HG03575 (cell line): ENCODE results near the gene SEC22B.
"Not testable (repeated sequence)": the region's sequence is repeated elsewhere in the genome, so short reads cannot be mapped to it uniquely, and the experiment has no call there.

Experiments
- ATAC-seq: cut with Tn5 transposase; IDR thresholded peaks from one replicate; pipeline ENCODE4 v1.9.1; 2021; ENCODE audit not compliant: unreplicated experiment, insufficient number of reproducible peaks, low FRiP score; ENCODE audit errors: extremely low read depth

Gene SEC22B

DNA sequence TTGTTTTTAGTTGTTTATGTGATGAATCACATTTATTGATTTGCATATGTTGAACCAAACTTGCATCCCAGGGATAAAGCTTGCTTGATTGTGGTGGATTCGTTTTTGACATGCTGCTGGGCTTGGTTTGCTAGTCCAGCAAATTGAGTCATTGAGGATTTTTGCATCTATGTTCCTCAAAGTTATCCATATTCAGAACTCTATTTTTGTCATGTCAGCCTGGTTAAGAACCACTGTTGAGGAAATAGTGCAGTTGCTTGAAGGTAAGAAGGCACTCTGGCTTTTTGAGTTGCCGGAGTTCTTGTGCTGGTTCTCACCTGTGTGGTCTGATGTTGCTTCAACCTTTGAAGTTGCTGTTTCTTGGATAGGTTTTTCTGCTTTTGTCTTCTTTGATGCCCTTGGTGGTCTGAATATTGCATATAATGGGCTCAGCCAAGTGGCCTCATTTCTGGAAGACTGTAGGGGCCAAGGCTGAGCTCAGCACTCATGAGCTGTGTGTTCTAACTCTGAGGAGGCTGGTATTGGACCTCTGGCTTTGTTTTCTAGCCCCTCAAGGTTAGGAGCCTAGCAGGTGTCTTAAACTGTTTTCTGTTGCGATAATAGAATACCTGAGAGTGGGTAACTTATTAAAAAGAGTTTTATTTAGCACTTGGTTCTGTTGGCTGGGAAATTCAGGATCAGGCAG is 26.0 kb downstream of the SEC22B start:
- not testable (repeated sequence) for ATAC-seq

DNA sequence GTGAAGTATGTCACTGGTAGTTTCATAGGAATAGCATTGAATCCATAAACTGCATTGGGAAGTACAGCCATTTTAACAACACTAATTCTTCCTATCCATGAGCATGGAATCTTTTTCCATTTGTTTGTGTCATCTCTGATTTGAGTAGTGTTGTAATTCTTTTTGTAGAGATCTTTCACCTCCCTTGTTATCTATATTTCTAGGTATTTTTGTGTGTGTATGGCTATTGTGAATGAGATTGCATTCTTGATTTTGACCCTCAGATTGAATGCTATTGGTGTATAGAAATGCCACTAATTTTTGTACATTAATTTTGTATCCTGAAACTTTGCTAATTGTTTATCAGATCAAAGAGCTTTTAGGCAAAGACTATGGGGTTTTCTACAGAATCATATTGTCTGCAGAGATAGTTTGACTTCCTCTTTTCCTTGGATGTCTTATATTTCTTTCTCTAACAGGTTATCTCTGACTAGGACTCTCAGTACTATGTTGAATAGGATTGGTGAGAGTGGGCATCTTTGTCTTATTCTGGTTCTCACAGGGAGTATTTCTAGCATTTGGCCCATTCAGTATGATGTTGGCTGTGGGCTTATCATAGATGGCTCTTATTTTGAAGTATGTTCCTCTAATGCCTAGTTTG is 26.8 kb downstream of the SEC22B start:
- not testable (repeated sequence) for ATAC-seq

DNA sequence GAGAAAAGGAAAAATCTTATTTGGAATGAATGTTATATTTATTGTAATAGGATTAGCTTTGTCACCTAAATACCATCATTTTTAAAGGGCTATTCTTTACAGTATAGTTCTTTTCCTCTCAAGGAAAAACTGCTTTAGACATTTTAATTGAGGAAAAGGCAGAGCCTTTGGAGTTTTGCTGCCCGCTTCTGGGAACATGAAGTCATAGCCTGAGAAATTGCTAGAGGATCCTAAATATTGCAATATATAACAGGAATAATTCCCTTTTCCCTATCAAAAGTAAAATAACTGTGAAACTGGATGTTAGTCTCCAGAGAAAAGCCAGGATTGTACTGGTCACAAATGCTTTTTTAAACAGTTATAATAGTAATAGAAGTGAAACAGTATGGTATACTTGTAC is 30.5 kb downstream of the SEC22B start:
- ATAC-seq = not testable (repeated sequence)

DNA sequence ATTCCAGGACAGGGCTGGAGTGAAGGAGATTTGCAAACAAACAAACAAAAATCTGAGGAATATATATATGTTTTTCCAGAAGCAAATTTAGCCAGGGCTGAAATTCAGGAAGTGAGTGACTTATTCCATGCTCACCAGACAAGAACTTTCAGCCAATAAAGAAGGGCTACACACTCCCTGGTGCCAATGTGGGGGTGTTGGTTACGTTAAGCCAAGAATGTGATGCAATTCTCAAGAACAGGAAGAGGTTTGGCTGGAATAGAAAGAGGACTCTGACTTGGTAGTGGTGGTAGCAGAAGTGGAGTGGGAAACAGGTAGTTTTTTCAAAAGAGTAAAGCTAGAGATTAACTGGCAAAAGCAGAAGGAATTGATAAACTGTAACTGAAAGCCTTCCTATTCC is 31.7 kb downstream of the SEC22B start:
- ATAC-seq = not testable (repeated sequence)

DNA sequence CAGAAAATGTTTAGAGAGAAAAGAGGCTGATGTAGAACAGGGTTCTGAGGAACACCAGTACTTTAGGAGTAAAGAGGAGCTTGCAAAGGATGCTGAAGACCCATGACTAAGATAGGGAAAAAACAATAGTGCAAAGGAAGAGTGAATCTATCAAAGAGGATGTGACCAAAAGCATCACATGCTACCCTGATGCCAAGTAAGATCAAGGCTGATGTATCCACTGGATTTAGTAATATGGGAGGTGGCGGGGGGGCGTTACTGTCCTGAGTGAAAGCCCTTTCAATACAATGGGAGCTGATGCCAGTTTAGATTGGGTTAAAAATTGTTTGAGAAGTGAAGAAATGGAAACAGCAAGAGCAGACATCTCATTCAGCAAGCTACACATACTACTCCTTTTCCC is 32.2 kb downstream of the SEC22B start:
- not testable (repeated sequence) for ATAC-seq

DNA sequence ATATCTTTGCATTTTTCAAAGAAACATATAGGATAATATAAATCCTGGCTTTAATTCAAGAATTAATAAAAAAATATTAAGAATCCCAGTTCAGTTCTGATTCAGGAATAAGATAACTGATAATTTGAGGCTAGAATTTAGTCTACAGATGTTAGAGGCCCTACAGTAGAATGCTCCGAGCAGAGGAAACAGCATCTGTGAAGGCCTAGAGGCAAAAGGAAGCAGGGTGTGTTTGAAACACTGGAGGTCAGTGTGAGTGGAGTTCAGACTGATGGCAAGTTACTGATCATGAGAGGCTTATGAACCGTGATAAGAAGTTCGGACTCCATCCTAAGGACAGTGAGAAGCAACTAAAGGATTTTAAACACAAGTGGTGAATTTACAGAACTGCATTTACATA is 33.0 kb downstream of the SEC22B start:
- ATAC-seq = not testable (repeated sequence)

DNA sequence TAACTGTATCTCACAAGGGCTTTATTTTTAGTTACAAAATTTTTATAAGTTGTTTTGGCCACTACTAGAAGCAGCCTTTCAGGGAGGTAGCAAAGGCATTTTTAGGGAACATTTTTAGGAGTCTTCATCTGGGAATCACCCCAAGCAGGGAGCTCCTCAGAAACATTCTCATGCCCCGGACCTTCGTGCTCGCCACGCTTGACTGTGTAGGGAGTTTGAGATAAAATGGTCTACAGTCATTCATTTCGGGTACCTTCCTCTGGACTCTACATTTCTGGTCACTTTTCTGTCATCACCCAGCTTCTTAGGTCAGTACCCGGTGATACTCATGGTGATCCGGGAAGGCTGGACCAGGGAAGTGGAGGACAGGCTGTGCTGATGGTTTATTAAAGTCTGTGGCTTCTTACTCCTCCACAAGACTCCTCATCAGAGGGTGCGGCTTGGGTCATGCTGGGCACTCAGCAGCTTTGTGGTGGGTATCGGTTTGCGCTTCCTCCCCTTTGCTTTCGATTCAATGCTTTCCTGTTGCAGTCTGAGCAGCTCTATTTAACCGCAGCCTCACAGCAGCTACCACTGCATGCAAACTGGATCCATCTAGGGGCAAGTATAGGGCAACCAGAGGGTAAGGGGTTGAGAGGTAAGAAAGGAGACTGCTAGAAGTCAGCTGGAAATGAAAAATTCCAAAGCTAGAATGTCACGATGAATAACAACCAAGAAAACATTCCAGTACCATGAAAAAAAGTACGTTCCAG is 33.6 kb downstream of the SEC22B start:
- ATAC-seq = peak; percentile 88

DNA sequence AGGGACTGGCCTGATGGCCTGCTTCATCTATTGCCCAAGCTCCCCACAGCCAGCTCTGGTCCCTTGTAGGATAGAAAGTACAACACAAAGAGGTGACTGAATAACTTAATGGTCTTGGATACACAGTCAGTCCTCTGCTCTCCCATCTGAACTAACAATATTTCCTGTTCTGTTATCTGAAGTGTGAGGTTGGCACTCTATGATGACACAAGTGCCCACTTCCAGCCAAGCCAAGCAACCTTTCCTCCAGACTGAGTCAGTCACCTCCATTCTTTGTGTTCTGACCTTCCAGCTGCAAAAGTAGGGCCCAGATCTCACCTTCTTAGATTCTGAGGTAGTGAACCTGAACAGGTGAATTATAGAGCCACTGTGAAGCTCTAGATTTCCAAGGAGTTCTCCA is 34.5 kb downstream of the SEC22B start:
- not testable (repeated sequence) for ATAC-seq

DNA sequence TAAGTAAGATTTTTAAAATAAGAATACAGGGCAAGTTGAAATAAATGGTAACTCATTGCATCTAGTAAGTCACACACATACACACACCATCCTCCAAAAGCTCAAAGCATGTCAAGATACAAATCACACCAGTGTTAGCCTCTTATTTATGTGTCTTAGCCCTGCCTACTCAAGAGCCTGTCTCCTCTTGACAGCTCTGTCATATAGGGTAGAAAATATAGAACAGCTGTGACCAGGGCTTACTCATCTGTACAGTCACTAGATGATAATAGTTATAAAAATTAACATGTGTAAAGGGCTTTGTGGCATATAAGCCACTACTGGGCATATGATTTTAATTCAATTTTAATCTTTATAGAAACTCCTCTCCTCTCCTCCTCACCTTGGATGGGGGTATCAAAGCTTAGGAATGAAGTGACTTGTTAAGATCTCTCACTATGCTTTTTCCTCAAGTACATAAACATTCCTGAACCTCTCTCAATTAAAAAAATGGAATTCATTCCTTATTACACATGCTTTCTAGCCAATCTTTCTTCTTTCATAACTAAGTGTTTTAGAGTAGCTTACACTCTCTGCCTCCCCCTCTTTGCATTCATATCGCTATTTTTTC is 35.6 kb downstream of the SEC22B start:
- not testable (repeated sequence) for ATAC-seq

DNA sequence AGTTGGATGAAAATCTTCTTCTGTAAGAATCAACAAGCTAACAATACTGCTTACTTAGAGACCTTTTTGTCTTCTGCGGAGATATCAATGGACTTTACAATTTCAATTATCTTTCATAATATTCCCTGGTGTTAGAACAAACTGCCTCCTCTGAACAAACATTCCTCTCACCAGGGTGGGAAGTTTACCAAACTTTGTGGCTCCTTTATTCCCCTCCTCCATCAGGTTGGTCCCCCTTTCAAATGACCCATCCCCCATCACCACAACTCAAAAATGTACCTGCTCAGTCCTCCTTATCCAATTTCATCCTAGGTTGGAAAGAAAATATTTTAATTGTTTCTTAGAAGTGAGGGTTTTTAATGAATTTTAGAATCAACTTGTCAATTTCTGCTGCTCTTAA is 40.2 kb downstream of the SEC22B start:
- not testable (repeated sequence) for ATAC-seq

DNA sequence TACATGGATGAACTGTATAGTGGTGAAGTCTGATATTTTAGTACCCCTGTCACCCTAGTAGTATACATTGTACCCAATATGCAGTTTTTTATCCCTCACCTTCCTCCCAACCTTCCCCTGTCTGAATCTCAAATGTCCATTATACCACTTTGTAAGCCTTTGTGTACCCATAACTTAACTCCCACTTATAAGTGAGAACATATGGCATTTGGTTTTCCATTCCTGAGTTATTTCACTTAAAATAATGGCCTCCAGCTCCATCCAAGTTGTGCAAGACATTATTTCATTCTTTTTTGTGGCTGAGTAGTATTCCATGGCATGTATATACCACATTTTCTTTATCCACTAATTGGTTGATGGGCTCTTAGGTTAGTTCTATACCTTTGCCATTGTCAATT is 42.4 kb downstream of the SEC22B start:
- not testable (repeated sequence) for ATAC-seq

DNA sequence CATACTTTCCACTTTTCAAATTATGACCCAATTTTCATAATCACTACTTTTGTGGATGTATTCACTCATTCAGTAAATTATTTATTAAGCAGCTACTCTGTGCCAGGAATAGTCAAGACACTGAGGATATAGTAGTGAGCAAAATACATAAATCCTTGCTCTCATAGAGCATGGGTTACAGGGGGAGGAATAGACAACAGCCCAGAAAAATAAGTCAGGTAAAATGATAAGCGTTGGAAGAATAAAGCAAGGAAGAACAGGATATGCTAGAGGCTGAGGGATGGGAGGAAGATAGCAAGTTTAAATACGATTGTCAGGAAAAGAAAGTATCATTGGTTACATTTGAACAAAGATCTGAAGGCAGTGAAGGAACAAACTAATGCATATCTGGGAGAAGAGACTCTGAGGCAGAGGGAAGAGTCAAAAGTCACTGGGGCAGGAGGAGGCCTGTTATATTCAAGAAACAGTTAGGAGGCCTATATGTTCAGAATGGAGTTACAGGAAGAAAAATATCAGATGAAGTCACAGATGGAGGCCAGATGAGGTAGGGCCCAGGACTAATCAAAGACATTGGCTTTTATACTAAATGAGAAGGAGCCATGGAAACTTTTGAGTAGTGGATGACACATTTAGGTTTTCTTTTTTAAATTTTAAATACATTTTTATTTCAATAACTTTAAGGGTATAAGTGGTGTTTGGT is 42.9 kb downstream of the SEC22B start:
- ATAC-seq = no peak

DNA sequence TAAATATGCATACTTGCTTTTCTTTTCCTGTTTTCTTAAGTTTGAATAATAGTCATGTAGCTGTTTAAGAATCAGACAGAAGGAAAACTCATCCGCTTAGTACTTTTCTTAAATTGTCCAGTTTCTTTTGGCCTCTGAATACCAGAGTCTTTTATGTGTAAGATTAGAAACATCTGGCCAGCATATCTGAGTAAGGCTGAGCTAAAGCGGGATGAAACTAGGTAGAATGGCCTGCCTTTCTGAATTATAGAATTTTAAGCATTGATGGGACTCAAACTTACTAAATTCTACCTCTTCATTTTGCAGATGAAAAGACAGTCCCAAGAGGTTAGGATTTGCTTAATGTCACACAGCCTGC is 43.9 kb downstream of the SEC22B start:
- ATAC-seq = not testable (repeated sequence)

DNA sequence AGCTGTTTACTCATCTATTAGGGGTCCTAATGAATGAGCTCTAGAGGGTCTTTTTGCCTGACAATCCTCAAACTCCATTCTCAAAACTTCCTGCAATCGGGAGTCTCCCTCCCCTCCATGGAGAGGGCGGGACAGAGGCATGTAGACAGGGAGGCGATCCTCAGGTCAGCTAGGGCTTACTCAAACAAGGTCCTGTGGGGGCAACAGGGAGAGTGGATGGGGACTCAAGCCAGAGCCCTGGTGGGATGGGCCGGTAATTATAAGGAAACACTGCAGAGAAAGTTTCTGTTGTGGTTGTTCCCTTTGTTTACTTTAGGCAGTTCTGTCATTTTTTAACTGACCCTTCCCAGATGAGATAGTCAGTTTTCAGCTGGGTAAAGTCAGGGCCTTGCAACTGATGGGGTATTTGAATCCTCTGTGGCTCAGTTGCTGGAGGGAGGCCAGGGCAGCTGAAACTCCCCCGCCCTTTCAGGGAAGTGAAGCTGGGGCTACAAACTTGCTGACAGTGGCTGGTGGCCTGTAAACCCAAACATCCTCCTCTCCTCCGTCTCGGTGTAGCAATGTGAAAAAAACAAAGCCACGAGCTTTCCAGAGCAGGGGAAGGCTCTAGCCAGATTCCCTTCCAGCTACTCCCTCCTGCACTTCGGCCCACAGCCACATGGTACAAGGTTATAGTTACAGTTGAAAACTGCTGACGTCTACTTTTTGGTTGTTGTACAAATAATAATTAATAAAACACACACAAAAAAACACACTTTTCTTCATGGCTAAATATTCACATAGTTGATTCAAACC is 44.5 kb downstream of the SEC22B start:
- ATAC-seq = not testable (repeated sequence)

DNA sequence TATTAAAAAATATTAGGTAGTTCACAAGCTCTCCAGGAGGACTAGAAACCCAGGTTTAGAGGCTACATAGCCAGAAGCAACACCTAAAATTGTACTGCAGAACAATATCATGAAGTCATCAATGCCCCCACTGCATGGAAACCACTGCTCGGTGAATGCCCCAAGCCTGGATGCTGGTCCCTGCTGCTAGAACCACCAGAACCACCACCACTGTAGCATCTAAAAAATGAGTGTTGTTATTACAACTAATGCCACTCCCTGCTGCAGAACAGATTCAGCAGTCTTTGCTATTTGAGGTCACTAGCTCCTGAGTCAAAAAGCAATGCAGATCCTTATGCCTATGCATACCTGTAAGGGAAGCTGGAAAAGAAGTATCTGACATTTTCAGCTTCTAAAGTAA is 48.4 kb downstream of the SEC22B start:
- not testable (repeated sequence) for ATAC-seq

DNA sequence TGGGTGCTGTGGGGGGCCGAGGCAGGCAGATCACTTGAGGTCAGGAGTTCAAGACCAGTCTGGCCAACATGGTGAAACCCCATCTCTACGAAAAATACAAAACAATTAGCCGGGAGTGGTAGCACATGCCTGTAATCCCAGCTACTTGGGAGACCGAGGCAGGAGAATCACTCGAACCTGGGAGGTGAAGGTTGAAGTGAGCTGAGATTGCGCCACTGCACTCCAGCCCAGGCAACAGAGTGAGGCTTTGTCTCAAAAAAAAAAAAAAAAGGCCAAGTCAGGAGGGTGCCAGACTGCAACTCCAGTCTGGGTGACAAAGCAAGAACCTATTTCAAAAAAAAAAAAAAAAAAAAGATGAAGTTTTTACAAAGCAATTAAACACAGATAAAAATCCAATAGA is 50.1 kb downstream of the SEC22B start:
- ATAC-seq = not testable (repeated sequence)

DNA sequence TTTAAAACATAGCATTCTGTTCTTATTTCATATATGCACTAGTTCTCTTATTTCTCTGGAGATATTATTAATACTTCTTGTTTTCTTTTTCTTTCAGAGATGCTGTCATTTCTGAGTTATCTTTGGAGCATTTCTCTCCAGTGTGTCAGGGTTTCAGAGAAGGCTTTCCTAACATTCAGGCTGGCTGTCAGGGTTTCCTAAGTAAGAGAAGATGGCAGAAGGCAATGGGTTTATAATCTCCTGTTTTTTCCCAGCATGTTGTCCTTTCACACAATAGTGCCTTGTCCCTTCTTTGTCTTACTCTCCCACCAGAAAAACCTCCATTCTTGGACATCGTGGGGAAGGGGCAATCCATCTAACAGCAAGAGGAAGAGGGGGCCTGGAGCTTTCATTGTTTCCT is 51.7 kb downstream of the SEC22B start:
- not testable (repeated sequence) for ATAC-seq

DNA sequence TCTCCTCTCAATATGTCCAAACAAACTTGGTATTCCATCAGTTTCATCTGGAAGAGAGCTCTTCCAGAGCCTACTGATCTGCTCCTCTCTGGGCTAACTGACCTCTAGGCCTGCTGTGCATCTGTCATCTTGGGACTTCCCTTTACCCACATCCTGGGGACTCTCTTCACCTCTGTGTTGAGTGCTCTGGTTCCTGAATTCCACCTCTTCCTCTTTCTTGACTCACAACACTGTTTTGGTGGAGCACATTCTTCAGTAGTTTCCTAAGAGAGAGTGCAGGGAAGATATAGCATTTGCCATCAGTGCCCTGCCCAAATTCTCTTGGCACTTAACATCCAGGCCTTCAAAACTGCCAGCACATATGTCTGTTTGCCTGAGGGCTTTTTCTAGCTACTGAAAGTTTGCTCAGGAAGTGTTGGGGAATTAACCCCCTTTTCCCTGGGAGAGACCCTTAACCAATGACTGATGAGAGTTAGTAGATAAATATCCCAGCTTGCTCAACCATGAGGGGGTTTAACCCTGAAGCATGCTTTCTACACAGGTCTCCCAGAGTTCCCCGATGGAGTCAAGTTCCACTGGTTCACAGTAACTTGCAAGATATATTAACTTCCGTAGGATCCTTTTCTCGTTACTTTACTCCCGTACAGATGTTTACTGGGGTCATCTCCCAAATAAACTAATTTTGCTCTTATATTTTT is 52.4 kb downstream of the SEC22B start:
- not testable (repeated sequence) for ATAC-seq
